Measurements from ENCODE around the gene RPL35A. TPM values are rescaled to one million over a fixed set of nuclear protein-coding genes. Genes with fewer than 3 reads are reported as not detected.

Gene RPL35A
- total RNA-seq, 1 experiment from 2014 or later = 1,563 TPM

- Histone ChIP-seq H3K9ac (ENCODE audit: extremely low read depth, insufficient read length, low read length) (no peak overlapping the region), H2BK20ac (ENCODE audit: low read depth, low read length, poor library complexity, severe bottlenecking) (no peak overlapping the region), H3T11ph (ENCODE audit: low read length) (no peak overlapping the region), H2AFZ (ENCODE audit: low read length) (no peak overlapping the region), H3K9me3 (ENCODE audit: control insufficient read depth, low read depth, low read length) (no peaks in the 10 kb centered on the region), H3K79me2 (ENCODE audit: insufficient read depth, low read length) (no peaks in the 10 kb centered on the region), H3K14ac (ENCODE audit: insufficient read depth, low read length) (no peak overlapping the region), H4K8ac (replicated peaks; ENCODE audit: insufficient read length, low read depth, low read length) (no peak overlapping the region), H3K23me2 (ENCODE audit: insufficient read length, low read depth, low read length, poor library complexity, severe bottlenecking) (no peaks in the 10 kb centered on the region), H3K23ac (ENCODE audit: insufficient read length, low read depth, low read length) (no peak overlapping the region), H4K91ac (ENCODE audit: insufficient read length, low read depth, low read length) (no peak overlapping the region), H4K5ac (ENCODE audit: insufficient read length, low read depth, low read length) (no peak overlapping the region), H3K27me3 (ENCODE audit: insufficient read depth, low read length) (no peaks in the 10 kb centered on the region), H3K27ac (ENCODE audit: insufficient read length, low read depth, low read length) (no peak overlapping the region), H3K18ac (ENCODE audit: insufficient read length, low read depth, low read length) (no peak overlapping the region), H2BK15ac (ENCODE audit: low read depth, low read length) (no peak overlapping the region), H3K4ac (ENCODE audit: low read depth, low read length) (no peak overlapping the region), H3K56ac (ENCODE audit: insufficient read length, low read depth, low read length) (no peak overlapping the region), H3K4me1 (ENCODE audit: insufficient read depth, low read length) (no peaks in the 10 kb centered on the region), H2BK5ac (ENCODE audit: insufficient read length, low read length) (no peak overlapping the region), H4K20me1 (ENCODE audit: control insufficient read depth, insufficient read depth, insufficient read length) (no peaks in the 10 kb centered on the region), H3K4me2 (ENCODE audit: insufficient read depth, insufficient read length, low read length) (no peak overlapping the region), H2BK120ac (ENCODE audit: low read depth, low read length, poor library complexity, severe bottlenecking) (no peak overlapping the region), H2BK12ac (ENCODE audit: insufficient read length, low read depth, low read length) (no peak overlapping the region), H2AK5ac (ENCODE audit: insufficient read length, low read length) (no peak overlapping the region), H3K79me1 (ENCODE audit: insufficient read depth, low read depth, low read length, poor library complexity, severe bottlenecking) (no peaks in the 10 kb centered on the region)
- no peak overlapping the region for H3K27ac Mint-ChIP-seq
- H3K27me3 Mint-ChIP-seq (ENCODE audit: low read depth) = no peaks in the 10 kb centered on the region
- no peak for DNase-seq
- no peak overlapping the region for H3K4me3 Mint-ChIP-seq
- no CpG with 5 or more reads among the region's 2 CpGs for WGBS (ENCODE audit: extremely low coverage, insufficient read length, low lambda C conversion rate)
- H3K4me1 Mint-ChIP-seq = no peaks in the 10 kb centered on the region
- TF ChIP-seq CTCF (conservative IDR thresholded peaks at IDR 0.05) = peak; percentile 81
- peaks cover 0 to 4% (median 0%) of the 10 kb centered on the region in 3 experiments; a peak in 1 of 7 replicates for H3K36me3 Mint-ChIP-seq (ENCODE audit: insufficient read depth in 1 of 3, low read depth in 3 of 3)
- H3K9me3 Mint-ChIP-seq = no peaks in the 10 kb centered on the region
These were observed 6.9 kb upstream of the RPL35A start for GRCh38 chr3:197942956-197943556.
